Gastroesophageal sphincter (tissue), 4 donors: Measurements from ENCODE around the gene P3H2. TPM values are rescaled to one million over a fixed set of nuclear protein-coding genes. Genes with fewer than 3 reads are reported as not detected.
A peak's percentile ranks its signal among the peaks of the same experiment; 100 is the strongest.
"Not testable (repeated sequence)": the region's sequence is repeated elsewhere in the genome, so short reads cannot be mapped to it uniquely, and the experiment has no call there.

Source experiments
- ATAC-seq: fragments of 150-250 bp; one replicate; pipeline ENCODE4 v1.9.1; 2016; ENCODE audit warnings: mild to moderate bottlenecking, moderate library complexity
- H3K27ac ChIP-seq, 4 donors: fragments of 200-600 bp; sonication (generic) in 3 of 4; 1 replicate in 3 of 4; 2 replicates in 1 of 4; pipeline ENCODE4 v1.5.1; 2016 to 2019
- H3K27me3 ChIP-seq: fragments of 200-600 bp; sonication (generic); one replicate; pipeline ENCODE4 v1.5.1; 2019
- H3K36me3 ChIP-seq, 2 donors: fragments of 200-600 bp; sonication (generic); one replicate each; pipeline ENCODE4 v1.5.1; 2019; ENCODE audit warnings: control low read depth in 1 of 2
- H3K4me1 ChIP-seq, 3 donors: fragments of 200-600 bp; sonication (generic); 1 replicate in 2 of 3; 2 replicates in 1 of 3; pipeline ENCODE4 v1.5.1; 2016 to 2019; ENCODE audit warnings: control low read depth in 2 of 3
- H3K4me3 ChIP-seq, 2 donors: fragments of 200-600 bp; sonication (generic); one replicate each; pipeline ENCODE4 v1.5.1; 2019; ENCODE audit warnings: mild to moderate bottlenecking in 1 of 2, moderate library complexity in 1 of 2
- H3K9me3 ChIP-seq, 3 donors: fragments of 200-600 bp; sonication (generic); one replicate each; pipeline ENCODE4 v1.5.1; 2017 to 2019; ENCODE audit warnings: control low read depth in 2 of 3
- CTCF ChIP-seq, 4 experiments: fragments of 200-600 bp in 2 of 4; fragments of 450-650 bp in 2 of 4; sonication (generic) in 1 of 4; IDR thresholded peaks; one replicate each; pipeline ENCODE4 v1.5.1; 2017 to 2019; ENCODE audit warnings: antibody characterized with exemption in 4 of 4, mild to moderate bottlenecking in 2 of 4, moderate library complexity in 2 of 4
- EP300 ChIP-seq: sonication (generic); formaldehyde crosslinking; IDR thresholded peaks from one replicate; pipeline ENCODE4 v1.6.1; 2017; ENCODE audit warnings: antibody characterized with exemption, mild to moderate bottlenecking
- POLR2A ChIP-seq, 2 donors: fragments of 450-650 bp; IDR thresholded peaks; one replicate each; pipeline ENCODE4 v1.6.1; 2017; ENCODE audit warnings: antibody characterized with exemption in 2 of 2, mild to moderate bottlenecking in 2 of 2, moderate library complexity in 1 of 2
- POLR2AphosphoS5 ChIP-seq: sonication (generic); formaldehyde crosslinking; IDR thresholded peaks from one replicate; pipeline ENCODE4 v1.6.1; 2017; ENCODE audit warnings: antibody characterized with exemption
- WGBS, 2 donors: methylation state at CpG; one replicate each; pipeline ENCODE4 v1.1.5; 2018; ENCODE audit warnings: low coverage in 1 of 2; 5-methylcytosine and 5-hydroxymethylcytosine counted together
- total RNA-seq, 4 donors: library from RNA; depleted of rRNA; stranded (reverse); fragments of >200 nt; gene quantifications; one replicate each; pipeline ENCODE4 v1.1.0, GENCODE V29; 2016

P3H2 gene
- total RNA-seq, 4 donors from 2014 or later: 10.6 to 55.9 (median 36.2) TPM

- Histone ChIP-seq H3K4me1 (peaks cover 0 to 25% (median 4%) of the 10 kb centered on the region in 3 donors), H3K36me3 (no peaks in the 10 kb centered on the region), H3K9me3 (no peaks in the 10 kb centered on the region), H3K27me3 (no peaks in the 10 kb centered on the region), H3K27ac (no peak overlapping the region), H3K4me3 (no peak overlapping the region)
- no peak for ATAC-seq
- 77 to 87% methylated on average over 9 of the region's 9 CpGs for WGBS, 2 donors
- no peak for TF ChIP-seq EP300
- TF ChIP-seq POLR2AphosphoS5: no peak
- TF ChIP-seq POLR2A (IDR thresholded peaks at IDR 0.05): no peak
- no peak for TF ChIP-seq CTCF (IDR thresholded peaks at IDR 0.05)
These were observed 31.8 kb downstream of the P3H2 start for GRCh38 chr3:190088890-190089289.

GRCh38 chr3:190086191-190086590, 34.5 kb downstream of the P3H2 start:
- Histone ChIP-seq H3K36me3 (no peaks in the 10 kb centered on the region), H3K27ac (no peak overlapping the region), H3K9me3 (no peaks in the 10 kb centered on the region), H3K27me3 (no peaks in the 10 kb centered on the region), H3K4me3 (no peak overlapping the region), H3K4me1 (no peaks in the 10 kb centered on the region)
- no peak for ATAC-seq
- no peak for TF ChIP-seq POLR2A (IDR thresholded peaks at IDR 0.05)
- WGBS, 2 donors: 50 to 80% methylated on average over 1 of the region's 2 CpGs

- Histone ChIP-seq H3K27ac (no peak overlapping the region), H3K27me3 (no peaks in the 10 kb centered on the region), H3K9me3 (no peaks in the 10 kb centered on the region), H3K36me3 (no peaks in the 10 kb centered on the region), H3K4me3 (no peak overlapping the region), H3K4me1 (no peaks in the 10 kb centered on the region)
- ATAC-seq: no peak
- TF ChIP-seq POLR2AphosphoS5 (no peak), EP300 (no peak), CTCF (IDR thresholded peaks at IDR 0.05) (no peak), POLR2A (IDR thresholded peaks at IDR 0.05) (no peak)
- WGBS, 2 donors: 57 to 79% methylated on average over 3 of the region's 3 CpGs
These were observed 35.7 kb downstream of the P3H2 start for GRCh38 chr3:190084983-190085382.

GRCh38 chr3:190083635-190084034, 37.1 kb downstream of the P3H2 start:
- no peak overlapping the region for H3K4me3 ChIP-seq
- H3K4me1 ChIP-seq: no peaks in the 10 kb centered on the region
- WGBS, 2 donors: 73 to 92% methylated on average over 3 of the region's 3 CpGs
- TF ChIP-seq POLR2AphosphoS5 (no peak), EP300 (no peak), POLR2A (IDR thresholded peaks at IDR 0.05) (no peak), CTCF (IDR thresholded peaks at IDR 0.05) (no peak)
- no peaks in the 10 kb centered on the region for H3K36me3 ChIP-seq
- no peaks in the 10 kb centered on the region for H3K9me3 ChIP-seq
- H3K27ac ChIP-seq: no peak overlapping the region
- H3K27me3 ChIP-seq: no peaks in the 10 kb centered on the region
- ATAC-seq: no peak

GRCh38 chr3:190081389-190081788, 39.3 kb downstream of the P3H2 start:
- no peak for TF ChIP-seq EP300
- no peak for TF ChIP-seq POLR2AphosphoS5
- no peak for TF ChIP-seq CTCF (IDR thresholded peaks at IDR 0.05)
- H3K4me1 ChIP-seq: peaks cover 3 to 13% (median 8%) of the 10 kb centered on the region in 3 donors
- 75 to 90% methylated on average over 2 of the region's 2 CpGs for WGBS, 2 donors
- no peaks in the 10 kb centered on the region for H3K9me3 ChIP-seq
- no peaks in the 10 kb centered on the region for H3K27me3 ChIP-seq
- no peak for ATAC-seq
- H3K4me3 ChIP-seq: no peak overlapping the region
- H3K36me3 ChIP-seq: no peaks in the 10 kb centered on the region
- H3K27ac ChIP-seq: no peak overlapping the region

GRCh38 chr3:190079173-190079572, 41.5 kb downstream of the P3H2 start:
- WGBS, 2 donors: 76 to 100% methylated on average over 2 of the region's 2 CpGs
- H3K4me3 ChIP-seq, H3K36me3 ChIP-seq, ATAC-seq, H3K27me3 ChIP-seq, H3K9me3 ChIP-seq: not testable (repeated sequence)
- Histone ChIP-seq H3K4me1 (peaks cover 4 to 23% (median 15%) of the 10 kb centered on the region in 3 donors), H3K27ac (peak overlapping the region in 1 of 4 donors; percentile 78)
